A673 (cell line): ENCODE data around the gene MDK. TPM values are rescaled to one million over a fixed set of nuclear protein-coding genes. Genes with fewer than 3 reads are reported as not detected.

Experiments
- BruUV-seq: library from RNA; stranded (reverse); fragments of 400-500 nt; replicated peaks from 2 replicates; lab custom pipeline; 2021; lab: Mats Ljungman, UMichigan
- CTCF ChIA-PET: fragments of 300-600 bp; sonication (Branson Sonifier 250); formaldehyde crosslinking; loops from one replicate; lab custom pipeline; 2022; ENCODE audit warnings: antibody characterized with exemption; lab: Charles Lee
- POLR2A ChIA-PET: fragments of 300-600 bp; sonication (Branson Sonifier 250); formaldehyde crosslinking; loops from one replicate; lab custom pipeline; 2022; ENCODE audit warnings: antibody characterized with exemption; ENCODE audit not compliant: low non-redundant PET; lab: Charles Lee
- DNase-seq: peaks from one replicate; pipeline ENCODE4 v3.0.0-alpha.2; 2015; ENCODE audit warnings: low spot score
- H3K27ac ChIP-seq: fragments of 200-600 bp; sonication (generic); 2 replicates; pipeline ENCODE4 v1.5.1; 2016; ENCODE audit warnings: mixed run types, low read depth, mild to moderate bottlenecking, mixed read lengths, antibody characterized with exemption, low read length; ENCODE audit not compliant: poor library complexity, severe bottlenecking
- H3K27me3 ChIP-seq: fragments of 200-600 bp; sonication (generic); replicated peaks from 2 replicates; pipeline ENCODE4 v1.6.1; 2017; ENCODE audit warnings: mixed run types, low read depth, mild to moderate bottlenecking, mixed read lengths, antibody characterized with exemption, low read length; ENCODE audit not compliant: insufficient read depth, poor library complexity
- H3K36me3 ChIP-seq: fragments of 200-600 bp; sonication (generic); 2 replicates; pipeline ENCODE4 v1.6.1; 2016; ENCODE audit warnings: mixed run types, mild to moderate bottlenecking, mixed read lengths, antibody characterized with exemption, low read length; ENCODE audit not compliant: insufficient read depth, poor library complexity, severe bottlenecking
- H3K4me1 ChIP-seq: fragments of 200-600 bp; sonication (generic); 2 replicates; pipeline ENCODE4 v1.6.1; 2017; ENCODE audit warnings: mixed run types, mild to moderate bottlenecking, mixed read lengths, antibody characterized with exemption, low read length; ENCODE audit not compliant: insufficient read depth, poor library complexity, severe bottlenecking
- H3K4me3 ChIP-seq: fragments of 200-600 bp; sonication (generic); 2 replicates; pipeline ENCODE4 v1.5.1; 2016; ENCODE audit warnings: low read depth, mixed run types, mild to moderate bottlenecking, mixed read lengths, low read length; ENCODE audit not compliant: poor library complexity, severe bottlenecking
- H3K9me3 ChIP-seq: fragments of 200-600 bp; sonication (generic); 2 replicates; pipeline ENCODE4 v1.6.1; 2016; ENCODE audit warnings: mixed run types, low read depth, mild to moderate bottlenecking, mixed read lengths, antibody characterized with exemption, low read length; ENCODE audit not compliant: poor library complexity, severe bottlenecking
- EZH2 ChIP-seq: fragments of 200-600 bp; sonication (generic); IDR thresholded peaks from 2 replicates; pipeline ENCODE4 v1.6.1; 2017; ENCODE audit warnings: borderline replicate concordance, low read depth, mild to moderate bottlenecking, mixed read lengths, antibody characterized with exemption, low read length; ENCODE audit not compliant: poor library complexity, severe bottlenecking
- intact Hi-C: fragments of 100-400 bp; cut with micrococcal nuclease; formaldehyde crosslinking; loops from one replicate; pipeline ENCODE4 v1.10.0; 2022; ENCODE audit not compliant: unreplicated experiment
- total RNA-seq: library from RNA; stranded (reverse); gene quantifications from 2 replicates; pipeline ENCODE4 v1.2.3, GENCODE V29; 2021
- TF ChIP-seq, protein P1 (sequence below): fragments of 300-800, 200-600 bp; sonication (generic); conservative IDR thresholded peaks from 2 replicates; pipeline ENCODE4 v1.5.1; 2017; ENCODE audit warnings: low read depth, mild to moderate bottlenecking, antibody characterized with exemption, low read length, moderate library complexity, mixed read lengths

The MDK gene
- total RNA-seq, 1 experiment from 2014 or later: 252 TPM

DNA sequence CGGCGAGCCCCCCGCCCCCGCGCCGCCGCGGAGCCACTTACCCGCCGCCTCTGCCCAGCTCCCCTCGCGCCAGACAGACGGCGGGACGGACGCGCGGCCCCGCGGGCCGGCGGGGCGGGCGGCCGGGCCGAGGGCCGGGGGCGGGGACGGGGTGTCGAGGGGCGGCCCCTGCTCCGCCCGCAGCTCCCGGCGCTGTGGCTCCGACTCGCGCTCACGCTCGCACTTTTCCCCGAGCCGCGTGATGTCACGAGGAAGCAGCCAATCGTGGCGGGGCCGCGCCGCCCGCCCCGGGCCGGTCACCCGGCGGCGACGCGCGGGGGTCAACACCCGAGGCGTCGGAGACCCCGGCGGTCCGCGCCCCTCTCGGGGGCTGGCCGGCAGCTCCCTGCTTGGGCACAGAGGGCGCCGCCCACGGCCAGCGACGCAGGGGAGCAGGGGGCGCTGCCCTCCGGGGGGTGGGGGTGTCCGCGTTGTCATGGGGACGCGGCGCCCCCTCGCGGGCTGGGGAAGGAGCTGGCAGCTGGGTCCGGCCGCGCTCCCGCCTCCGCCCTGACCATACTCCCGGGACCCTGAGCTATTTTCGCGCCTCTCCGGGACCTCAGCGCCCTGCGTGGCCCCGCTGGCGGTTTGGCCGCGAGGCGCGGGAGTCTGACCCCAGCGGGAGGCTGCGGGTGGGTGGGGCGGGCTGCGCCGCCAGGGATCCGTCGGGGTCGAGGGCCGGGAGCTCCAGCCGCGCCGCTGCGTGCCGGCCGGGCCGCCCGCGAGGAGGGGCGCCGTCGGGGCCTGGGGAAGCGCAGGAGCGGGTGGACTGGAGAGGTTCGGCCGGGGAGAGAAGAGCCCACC, 10.3 kb downstream of the MDK start, which contains the start of gene CHRM4:
Gene CHRM4, minus strand, starts transcription at position 199 of the 843 bp plus-strand sequence. CDS start 5,219 bp downstream, outside the sequence.
- peak; percentile 81 for DNase-seq
- intact Hi-C loops: no loop called here
- POLR2A ChIA-PET: interaction anchor here (0.5 kb wide), 1 partner anchor 308 kb away, joined by 4 read pairs; no protein-coding TSS in a partner anchor

DNA sequence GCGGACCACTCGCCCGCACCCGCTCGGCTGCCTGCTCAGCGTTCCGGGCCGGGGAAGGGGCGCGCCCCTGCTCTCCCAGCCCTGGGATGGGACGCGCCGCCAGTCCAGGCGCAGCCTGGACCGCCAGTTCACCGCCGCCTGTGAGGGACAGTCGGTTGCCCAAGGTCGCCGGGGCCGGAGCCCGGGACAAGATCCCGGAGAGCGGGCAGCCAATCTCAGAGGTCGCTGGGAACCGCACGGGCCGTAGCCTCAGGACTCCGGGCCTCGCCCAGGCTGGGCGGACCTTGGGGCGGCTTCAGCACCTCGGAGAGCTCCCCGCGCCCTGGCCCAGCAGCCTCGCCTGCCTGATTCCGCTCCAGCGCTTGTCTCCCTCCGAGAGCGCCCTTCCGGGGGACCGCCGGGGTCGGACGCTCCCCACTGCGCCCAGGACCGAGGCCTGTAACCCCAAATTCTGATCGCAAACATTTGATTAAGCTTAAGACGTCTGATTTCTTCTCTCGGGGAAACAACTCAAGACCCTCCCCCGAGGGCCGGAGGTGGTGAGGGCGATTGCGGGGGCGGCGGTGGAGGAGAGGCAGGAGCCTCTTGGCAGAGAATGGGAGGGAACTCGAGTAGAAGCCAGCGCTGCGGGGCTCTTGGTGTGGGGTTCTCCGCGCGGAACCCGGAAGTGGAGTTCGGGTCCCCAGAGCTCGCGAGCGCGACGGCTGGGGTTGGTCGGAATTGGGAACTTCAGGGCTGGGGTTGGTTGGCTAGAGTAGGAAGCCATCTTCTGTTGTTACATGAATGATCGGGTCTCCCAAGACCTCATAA, 11.2 kb downstream of the MDK start:
- POLR2A ChIA-PET: interaction anchor here (0.5 kb wide), 1 partner anchor 307 kb away, joined by 4 read pairs; no protein-coding TSS in a partner anchor

More for the DNA sequence above, 10.3 kb downstream of the MDK start, which contains the start of gene CHRM4:
- H3K27ac ChIP-seq: no peak within 1 kb of the TSS
- H3K36me3 ChIP-seq: peaks cover 3% of the 10 kb centered on the region
- no TSS peak for BruUV-seq
- H3K27me3 ChIP-seq: peaks cover 49% of the 10 kb centered on the region
- H3K4me3 ChIP-seq: peak within 1 kb of the TSS; percentile 51
- CTCF ChIA-PET: interaction anchor here (0.7 to 2.3 kb wide), 14 partner anchors 8 to 154 kb away, joined by 3 to 13 read pairs (median 4); partner anchors contain the start of gene MDK
- peaks cover 39% of the 10 kb centered on the region for H3K4me1 ChIP-seq
- peak; percentile 51 for TF ChIP-seq EZH2
- TF ChIP-seq, protein P1, sequence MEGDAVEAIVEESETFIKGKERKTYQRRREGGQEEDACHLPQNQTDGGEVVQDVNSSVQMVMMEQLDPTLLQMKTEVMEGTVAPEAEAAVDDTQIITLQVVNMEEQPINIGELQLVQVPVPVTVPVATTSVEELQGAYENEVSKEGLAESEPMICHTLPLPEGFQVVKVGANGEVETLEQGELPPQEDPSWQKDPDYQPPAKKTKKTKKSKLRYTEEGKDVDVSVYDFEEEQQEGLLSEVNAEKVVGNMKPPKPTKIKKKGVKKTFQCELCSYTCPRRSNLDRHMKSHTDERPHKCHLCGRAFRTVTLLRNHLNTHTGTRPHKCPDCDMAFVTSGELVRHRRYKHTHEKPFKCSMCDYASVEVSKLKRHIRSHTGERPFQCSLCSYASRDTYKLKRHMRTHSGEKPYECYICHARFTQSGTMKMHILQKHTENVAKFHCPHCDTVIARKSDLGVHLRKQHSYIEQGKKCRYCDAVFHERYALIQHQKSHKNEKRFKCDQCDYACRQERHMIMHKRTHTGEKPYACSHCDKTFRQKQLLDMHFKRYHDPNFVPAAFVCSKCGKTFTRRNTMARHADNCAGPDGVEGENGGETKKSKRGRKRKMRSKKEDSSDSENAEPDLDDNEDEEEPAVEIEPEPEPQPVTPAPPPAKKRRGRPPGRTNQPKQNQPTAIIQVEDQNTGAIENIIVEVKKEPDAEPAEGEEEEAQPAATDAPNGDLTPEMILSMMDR: peak; percentile 58
- no peaks in the 10 kb centered on the region for H3K9me3 ChIP-seq

More for the DNA sequence above, 11.2 kb downstream of the MDK start:
- H3K4me1 ChIP-seq: peaks cover 39% of the 10 kb centered on the region
- TF ChIP-seq, protein P1: peak; percentile 7; the same call in 1 of the 2 replicates
- no peak for TF ChIP-seq EZH2
- no TSS peak for BruUV-seq
- peaks cover 11% of the 10 kb centered on the region for H3K36me3 ChIP-seq
- CTCF ChIA-PET: interaction anchor here (0.7 to 2.3 kb wide), 12 partner anchors 8 to 155 kb away, joined by 3 to 13 read pairs (median 4); partner anchors contain the start of gene MDK
- peaks cover 47% of the 10 kb centered on the region for H3K27me3 ChIP-seq
- H3K27ac ChIP-seq: no peak overlapping the region
- peak overlapping the region; percentile 51 for H3K4me3 ChIP-seq
- DNase-seq: peak; percentile 92
- intact Hi-C loops: no loop called here
- no peaks in the 10 kb centered on the region for H3K9me3 ChIP-seq
